Peyer's patch (tissue), 4 donors: Measurements from ENCODE around the gene SCNM1. TPM values are rescaled to one million over a fixed set of nuclear protein-coding genes. Genes with fewer than 3 reads are reported as not detected.
A peak's percentile ranks its signal among the peaks of the same experiment; 100 is the strongest.
"Not testable (repeated sequence)": the region's sequence is repeated elsewhere in the genome, so short reads cannot be mapped to it uniquely, and the experiment has no call there.

Experiments
- DNase-seq, 3 donors: peaks; one replicate each; pipeline ENCODE4 v3.0.0-alpha.2; 2017 to 2019
- H3K27ac ChIP-seq, 4 donors: fragments of 200-600 bp; sonication (generic); one replicate each; pipeline ENCODE4 v1.5.1; 2016 to 2019
- H3K27me3 ChIP-seq, 2 donors: fragments of 200-600 bp; sonication (generic); one replicate each; pipeline ENCODE4 v1.5.1; 2019
- H3K36me3 ChIP-seq, 3 donors: fragments of 200-600 bp; sonication (generic); one replicate each; pipeline ENCODE4 v1.5.1; 2016 to 2019
- H3K4me1 ChIP-seq, 4 donors: fragments of 200-600 bp; sonication (generic); one replicate each; pipeline ENCODE4 v1.5.1; 2016 to 2019
- H3K4me3 ChIP-seq, 4 donors: fragments of 200-600 bp; sonication (generic); 1 replicate in 3 of 4; 2 replicates in 1 of 4; pipeline ENCODE4 v1.5.1; 2016 to 2019; ENCODE audit warnings: mild to moderate bottlenecking in 1 of 4
- H3K9me3 ChIP-seq, 4 donors: fragments of 200-600 bp; sonication (generic); one replicate each; pipeline ENCODE4 v1.5.1; 2016 to 2019; ENCODE audit warnings: mild to moderate bottlenecking in 1 of 4
- CTCF ChIP-seq, 6 experiments: fragments of 450-650 bp in 4 of 6; fragments of 200-600 bp in 2 of 6; sonication (generic) in 1 of 6; IDR thresholded peaks; one replicate each; pipeline ENCODE4 v1.5.1; 2017 to 2019; ENCODE audit warnings: antibody characterized with exemption in 6 of 6, mild to moderate bottlenecking in 3 of 6, moderate library complexity in 1 of 6
- POLR2A ChIP-seq, 2 donors: fragments of 450-650 bp; IDR thresholded peaks; one replicate each; pipeline ENCODE4 v1.5.1; 2017; ENCODE audit warnings: antibody characterized with exemption in 2 of 2, mild to moderate bottlenecking in 2 of 2, moderate library complexity in 2 of 2
- total RNA-seq, 4 donors: library from RNA; depleted of rRNA; stranded (reverse); fragments of >200 nt; gene quantifications; one replicate each; pipeline ENCODE4 v1.1.0, GENCODE V29; 2016

The SCNM1 gene
- total RNA-seq, 4 donors from 2014 or later = 16.1 to 48.9 (median 36.9) TPM

GRCh38 chr1:151194894-151195594 is 29.1 kb downstream of the SCNM1 start:
- peak overlapping the region in 3 of 4 donors; percentile 76 to 94 (median 87) for H3K27ac ChIP-seq
- H3K36me3 ChIP-seq, H3K9me3 ChIP-seq, H3K27me3 ChIP-seq: not testable (repeated sequence)
- peaks cover 0 to 18% (median 3%) of the 10 kb centered on the region in 4 donors for H3K4me1 ChIP-seq
- DNase-seq = peak; percentile 21 to 92 (median 88)
- peak overlapping the region in 3 of 4 donors; percentile 24 to 42 (median 36) for H3K4me3 ChIP-seq
- peak; percentile 38 to 39 for TF ChIP-seq POLR2A (IDR thresholded peaks at IDR 0.05)

GRCh38 chr1:151196292-151196800 is 30.4 kb downstream of the SCNM1 start:
- H3K4me3 ChIP-seq = peak overlapping the region in 2 of 4 donors; percentile 29 to 42
- peaks cover 0 to 31% (median 10%) of the 10 kb centered on the region in 4 donors for H3K4me1 ChIP-seq
- peak in 5 of 6 experiments; percentile 52 to 84 (median 78) for TF ChIP-seq CTCF (IDR thresholded peaks at IDR 0.05)
- TF ChIP-seq POLR2A (IDR thresholded peaks at IDR 0.05) = no peak
- DNase-seq = peak; percentile 53 to 86 (median 69)
- H3K9me3 ChIP-seq = no peaks in the 10 kb centered on the region
- H3K36me3 ChIP-seq = no peaks in the 10 kb centered on the region
- peak overlapping the region in 3 of 4 donors; percentile 76 to 94 (median 87) for H3K27ac ChIP-seq
- H3K27me3 ChIP-seq = no peaks in the 10 kb centered on the region

DNA sequence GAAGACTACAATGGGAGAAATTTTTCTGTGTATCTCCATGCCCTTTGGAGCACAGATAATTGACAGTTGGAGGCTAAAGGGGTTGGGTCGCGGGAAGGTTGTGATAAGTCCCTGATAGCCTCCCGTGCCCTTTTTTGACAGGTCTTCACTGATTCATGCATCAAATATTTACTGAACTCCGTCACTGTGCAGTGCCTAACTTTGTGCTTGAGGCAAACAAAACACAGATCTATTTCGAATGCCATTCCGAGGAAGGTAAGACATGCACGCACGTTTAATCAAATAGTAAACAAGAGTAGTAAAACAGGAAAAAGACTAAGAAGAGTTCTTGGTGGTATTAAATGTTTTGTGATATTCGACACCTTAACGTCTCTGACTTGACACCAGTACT is 31.9 kb downstream of the SCNM1 start:
- Histone ChIP-seq H3K9me3 (no peaks in the 10 kb centered on the region), H3K27me3 (no peaks in the 10 kb centered on the region), H3K36me3 (peaks cover 0 to 7% (median 0%) of the 10 kb centered on the region in 3 donors), H3K4me3 (peak overlapping the region; percentile 70 to 78 (median 72)), H3K27ac (peak overlapping the region; percentile 86 to 94 (median 90)), H3K4me1 (peaks cover 0 to 41% (median 10%) of the 10 kb centered on the region in 4 donors)
- DNase-seq = peak in 1 of 3 donors; percentile 56
- no peak for TF ChIP-seq POLR2A (IDR thresholded peaks at IDR 0.05)
- no peak for TF ChIP-seq CTCF (IDR thresholded peaks at IDR 0.05)

DNA sequence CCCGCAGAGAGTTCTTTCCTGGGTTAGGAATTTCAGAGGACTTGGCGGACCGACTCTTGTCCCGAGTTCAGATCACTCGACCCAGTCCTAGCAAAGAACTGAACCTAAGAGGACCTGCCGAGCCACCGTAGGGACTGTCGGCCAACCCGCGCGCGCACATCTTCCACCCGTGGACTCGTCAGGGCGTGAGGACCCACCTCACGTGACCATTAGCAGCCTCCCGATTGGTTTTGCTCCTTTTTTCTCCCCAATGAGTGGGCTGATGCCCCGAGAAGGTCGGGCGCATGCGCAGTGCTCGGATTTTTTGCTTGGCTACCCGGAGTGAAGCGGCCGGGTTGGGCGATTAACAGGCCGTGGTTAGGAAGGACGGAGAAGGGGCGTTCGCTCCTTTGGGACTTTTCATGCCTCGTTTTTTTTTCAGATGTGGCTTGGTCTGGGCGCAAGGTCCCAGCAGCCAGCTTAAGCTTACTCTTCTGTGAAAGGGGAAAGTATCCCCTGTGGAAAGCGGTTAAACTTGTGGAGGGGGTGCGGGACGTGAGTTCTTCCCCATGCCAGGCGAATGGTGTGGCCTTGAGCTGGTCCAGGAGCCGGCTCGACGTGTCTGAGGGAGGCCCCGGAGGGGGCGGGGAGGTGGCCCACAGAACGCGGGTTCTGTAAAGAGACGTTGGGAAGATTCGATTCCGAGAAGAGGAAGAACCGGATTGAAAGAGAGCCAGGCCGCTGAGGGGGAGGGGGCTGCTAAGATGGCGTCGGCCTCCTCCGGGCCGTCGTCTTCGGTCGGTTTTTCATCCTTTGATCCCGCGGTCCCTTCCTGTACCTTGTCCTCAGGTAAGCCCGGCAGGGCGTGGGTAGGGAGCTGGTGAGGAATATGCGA is 32.5 kb downstream of the SCNM1 start, which contains the start of gene PIP5K1A:
Gene PIP5K1A (plus strand): TSS at position 299 of the 874 bp plus-strand sequence. CDS start 445 bp downstream, at position 744.
- Histone ChIP-seq H3K9me3 (no peaks in the 10 kb centered on the region), H3K4me3 (peak within 1 kb of the TSS; percentile 70 to 78 (median 72)), H3K36me3 (peaks cover 0 to 12% (median 0%) of the 10 kb centered on the region in 3 donors), H3K27ac (peak within 1 kb of the TSS; percentile 86 to 94 (median 90)), H3K4me1 (peaks cover 0 to 43% (median 10%) of the 10 kb centered on the region in 4 donors), H3K27me3 (no peaks in the 10 kb centered on the region)
- DNase-seq = peak; percentile 98 to 99 (median 98)
- TF ChIP-seq CTCF (IDR thresholded peaks at IDR 0.05) (no peak), POLR2A (IDR thresholded peaks at IDR 0.05) (peak; percentile 72 to 78)

DNA sequence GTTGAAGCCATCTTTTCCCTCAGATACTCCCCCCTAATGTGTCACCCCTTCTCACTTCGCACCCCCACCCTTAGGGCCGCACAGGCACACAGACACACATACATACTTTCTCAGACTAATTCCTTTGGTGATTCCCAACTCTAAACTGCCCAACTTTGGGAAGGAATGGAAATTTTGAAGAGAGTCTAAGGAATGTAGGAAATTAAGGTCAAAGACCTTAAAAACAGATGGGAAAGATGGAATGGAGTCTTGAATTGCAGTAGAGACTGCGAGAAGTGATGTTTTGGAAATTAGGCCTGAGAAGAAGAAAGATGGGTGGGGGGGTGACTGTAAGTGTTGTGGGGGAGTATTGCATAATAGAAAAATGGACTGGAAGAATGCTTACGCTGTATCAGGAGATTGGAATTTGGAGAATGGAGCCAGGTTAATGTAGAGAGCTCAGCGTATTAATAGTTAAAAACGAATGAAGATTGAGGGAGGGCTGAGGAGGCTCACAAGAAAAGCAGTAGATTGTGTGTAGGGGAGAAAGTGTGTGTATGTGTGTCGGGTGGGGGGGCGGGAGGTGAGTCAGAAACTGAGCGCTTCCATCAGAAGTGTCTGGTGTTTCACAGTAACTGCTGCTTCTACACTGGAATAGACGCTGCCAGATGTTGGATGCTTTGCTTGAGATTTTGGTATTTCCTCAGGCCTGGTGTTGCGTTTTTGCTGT is 34.1 kb downstream of the SCNM1 start:
- H3K9me3 ChIP-seq = no peaks in the 10 kb centered on the region
- TF ChIP-seq CTCF (IDR thresholded peaks at IDR 0.05) (no peak), POLR2A (IDR thresholded peaks at IDR 0.05) (no peak)
- peaks cover 0 to 43% (median 10%) of the 10 kb centered on the region in 4 donors for H3K4me1 ChIP-seq
- peak overlapping the region; percentile 70 to 78 (median 72) for H3K4me3 ChIP-seq
- H3K27ac ChIP-seq = peak overlapping the region; percentile 32 to 92 (median 88)
- no peaks in the 10 kb centered on the region for H3K27me3 ChIP-seq
- DNase-seq = no peak
- H3K36me3 ChIP-seq = peaks cover 0 to 17% (median 0%) of the 10 kb centered on the region in 3 donors

DNA sequence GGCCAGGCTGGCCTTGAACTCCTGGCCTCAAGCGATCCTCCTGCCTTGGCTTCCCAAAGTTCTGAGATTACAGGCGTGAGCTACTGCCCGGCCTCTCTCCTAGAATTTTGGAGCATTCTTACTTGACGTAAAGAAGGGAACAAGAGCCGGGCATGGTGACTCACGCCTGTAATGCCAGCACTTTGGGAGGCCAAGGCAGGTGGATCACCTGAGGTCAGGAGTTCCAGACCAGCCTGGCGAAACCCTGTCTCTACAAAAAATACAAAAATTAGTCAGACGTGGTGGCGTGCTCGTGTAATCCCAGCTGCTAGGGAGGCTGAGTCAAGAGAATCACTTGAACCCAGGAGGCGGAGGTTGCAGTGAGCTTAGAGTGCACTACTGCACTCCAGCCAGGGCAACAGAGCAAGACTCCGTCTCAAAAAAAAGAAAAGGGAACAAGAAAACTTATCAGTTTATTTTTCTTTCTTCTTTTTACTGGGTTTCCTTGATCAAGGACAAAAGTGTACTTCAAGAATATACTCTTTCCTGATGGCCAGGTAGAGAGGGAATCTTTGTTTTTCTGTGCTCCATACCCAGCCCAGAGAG is 39.5 kb downstream of the SCNM1 start:
- not testable (repeated sequence) for H3K27ac ChIP-seq, DNase-seq, H3K27me3 ChIP-seq, H3K9me3 ChIP-seq, H3K4me3 ChIP-seq
- Histone ChIP-seq H3K36me3 (peaks cover 0 to 56% (median 0%) of the 10 kb centered on the region in 3 donors), H3K4me1 (peaks cover 0 to 21% (median 4%) of the 10 kb centered on the region in 4 donors)
